ENCODE measurements around the gene SMC5. TPM values are rescaled to one million over a fixed set of nuclear protein-coding genes. Genes with fewer than 3 reads are reported as not detected.

Gene SMC5
- total RNA-seq, 4 donors from 2014 or later = 20.2 to 86.1 (median 24.0) TPM

- WGBS, 2 donors (ENCODE audit: low coverage in 1 of 2) = 91 to 92% methylated on average over 4 to 7 of the region's 7 CpGs
- no peaks in the 10 kb centered on the region for H3K27me3 ChIP-seq
These were observed 104.2 kb downstream of the SMC5 start for GRCh38 chr9:70362952-70363351.

GRCh38 chr9:70363760-70364159, 105.0 kb downstream of the SMC5 start:
- H3K36me3 ChIP-seq = no peaks in the 10 kb centered on the region
- H3K27me3 ChIP-seq = no peaks in the 10 kb centered on the region
- H3K9me3 ChIP-seq = no peaks in the 10 kb centered on the region
- in situ Hi-C loops (cut with MboI; ENCODE audit: low pct_ligation_motif_present in 1 of 4, low pct_unique_long_range_greater_than_20kb in 1 of 4, low sequenced_read_pairs in 3 of 4) = loop anchor here in 1 of 4 donors (25.0 kb wide), 1 partner anchor 124 kb away; no protein-coding TSS in a partner anchor
- H3K27ac ChIP-seq = no peak overlapping the region
- H3K4me1 ChIP-seq = no peaks in the 10 kb centered on the region
- TF ChIP-seq POLR2A (IDR thresholded peaks at IDR 0.05) (no peak), CTCF (IDR thresholded peaks at IDR 0.05) (no peak), EP300 (IDR thresholded peaks at IDR 0.05; ENCODE audit: low read depth) (no peak), POLR2AphosphoS5 (IDR thresholded peaks at IDR 0.05) (no peak)
- intact Hi-C loops (cut with DNase I; ENCODE audit: low total_unique reads) = no loop called here
- 97 to 98% methylated on average over 7 of the region's 7 CpGs for WGBS, 2 donors (ENCODE audit: low coverage in 1 of 2)
- DNase-seq = no peak
- H3K4me3 ChIP-seq = no peak overlapping the region

More at GRCh38 chr9:70362952-70363351, 104.2 kb downstream of the SMC5 start:
- intact Hi-C loops (cut with DNase I; ENCODE audit: low total_unique reads) (no loop called here), in situ Hi-C loops (cut with MboI; ENCODE audit: low pct_ligation_motif_present in 1 of 4, low pct_unique_long_range_greater_than_20kb in 1 of 4, low sequenced_read_pairs in 3 of 4) (loop anchor here in 1 of 4 donors (25.0 kb wide), 1 partner anchor 124 kb away; no protein-coding TSS in a partner anchor)
- H3K4me3 ChIP-seq = no peak overlapping the region
- H3K36me3 ChIP-seq = no peaks in the 10 kb centered on the region
- H3K4me1 ChIP-seq = no peaks in the 10 kb centered on the region
- H3K27ac ChIP-seq = no peak overlapping the region
- TF ChIP-seq POLR2A (IDR thresholded peaks at IDR 0.05) (no peak), CTCF (IDR thresholded peaks at IDR 0.05) (no peak), POLR2AphosphoS5 (IDR thresholded peaks at IDR 0.05) (no peak), EP300 (IDR thresholded peaks at IDR 0.05; ENCODE audit: low read depth) (no peak)
- DNase-seq = no peak
- H3K9me3 ChIP-seq = no peaks in the 10 kb centered on the region

DNA sequence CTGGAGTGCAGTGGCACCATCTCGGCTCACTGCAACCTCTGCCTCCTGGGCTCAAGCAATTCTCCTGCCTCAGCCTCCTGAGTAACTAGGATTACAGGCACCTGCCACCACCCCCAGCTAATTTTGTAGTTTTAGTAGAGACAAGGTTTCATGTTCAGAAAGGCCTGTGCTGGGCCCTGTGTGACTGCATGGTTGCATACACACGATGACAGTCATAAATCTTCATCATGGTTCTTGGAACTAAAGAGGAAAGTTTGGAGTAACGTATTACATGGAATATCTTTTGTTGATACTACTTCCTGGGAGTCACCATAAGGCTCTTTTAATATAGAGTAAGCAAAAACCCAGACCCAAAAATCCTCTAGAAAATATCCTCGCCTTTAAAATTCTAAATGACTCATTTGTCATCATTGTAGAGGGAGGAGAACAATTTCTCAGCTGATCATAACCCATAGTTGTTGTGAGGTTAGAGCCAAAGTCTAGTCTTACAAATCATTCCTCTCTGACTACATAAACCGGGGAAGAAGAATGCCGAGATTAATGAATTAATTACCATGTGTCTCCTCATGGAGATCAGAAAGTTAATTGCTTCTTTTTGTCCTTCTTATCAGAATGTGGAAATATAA, 108.6 kb downstream of the SMC5 start:
- WGBS, 2 donors (ENCODE audit: low coverage in 1 of 2) = 80 to 96% methylated on average over 5 to 6 of the region's 6 CpGs
- intact Hi-C loops (cut with DNase I; ENCODE audit: low total_unique reads) (no loop called here), in situ Hi-C loops (cut with MboI; ENCODE audit: low pct_ligation_motif_present in 1 of 4, low pct_unique_long_range_greater_than_20kb in 1 of 4, low sequenced_read_pairs in 3 of 4) (loop anchor here in 1 of 4 donors (25.0 kb wide), 1 partner anchor 120 kb away; no protein-coding TSS in a partner anchor)
- H3K27ac ChIP-seq = no peak overlapping the region
- no peaks in the 10 kb centered on the region for H3K27me3 ChIP-seq
- no peaks in the 10 kb centered on the region for H3K36me3 ChIP-seq
- TF ChIP-seq CTCF (IDR thresholded peaks at IDR 0.05) (no peak), POLR2A (IDR thresholded peaks at IDR 0.05) (no peak), POLR2AphosphoS5 (IDR thresholded peaks at IDR 0.05) (no peak), EP300 (IDR thresholded peaks at IDR 0.05; ENCODE audit: low read depth) (no peak)
- no peaks in the 10 kb centered on the region for H3K9me3 ChIP-seq
- no peak overlapping the region for H3K4me3 ChIP-seq
- H3K4me1 ChIP-seq = no peaks in the 10 kb centered on the region
- DNase-seq = no peak

DNA sequence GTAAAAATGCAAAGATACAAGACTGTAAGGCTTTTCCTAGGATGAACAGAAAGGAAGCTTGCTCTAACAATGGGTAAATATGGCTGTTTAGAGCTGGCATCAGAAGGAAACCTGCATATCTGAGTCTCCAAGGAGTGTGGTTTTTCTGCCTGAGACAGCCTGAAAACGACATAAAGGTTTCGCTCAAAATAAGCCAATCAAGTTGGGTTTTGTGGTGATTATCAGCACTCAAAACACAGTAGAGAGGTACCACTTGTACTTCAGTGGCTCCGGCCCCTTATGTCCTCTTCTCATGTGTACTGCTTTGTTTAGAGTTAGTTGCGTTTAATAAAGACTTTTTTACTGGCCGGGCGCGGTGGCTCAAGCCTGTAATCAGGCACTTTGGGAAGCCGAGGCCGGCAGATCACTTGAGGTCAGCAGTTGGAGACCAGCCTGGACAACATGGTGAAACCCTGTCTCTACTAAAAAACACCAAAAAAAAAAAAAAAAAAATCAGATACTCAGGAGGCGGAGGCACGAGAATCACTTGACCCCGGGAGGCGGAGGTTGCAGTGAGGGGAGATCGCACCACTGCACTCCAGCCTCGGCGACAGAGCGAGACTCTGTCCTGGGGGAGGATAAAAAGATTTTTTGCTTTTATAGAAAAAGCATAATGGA, 116.3 kb downstream of the SMC5 start:
- WGBS, 2 donors (ENCODE audit: low coverage in 1 of 2) = 80 to 88% methylated on average over 8 to 17 of the region's 17 CpGs
- H3K4me3 ChIP-seq = no peak overlapping the region
- in situ Hi-C loops (cut with MboI; ENCODE audit: low pct_ligation_motif_present in 1 of 4, low pct_unique_long_range_greater_than_20kb in 1 of 4, low sequenced_read_pairs in 3 of 4) (loop anchor here in 1 of 4 donors (25.0 kb wide), 1 partner anchor 112 kb away; no protein-coding TSS in a partner anchor), intact Hi-C loops (cut with DNase I; ENCODE audit: low total_unique reads) (no loop called here)
- H3K9me3 ChIP-seq = no peaks in the 10 kb centered on the region
- TF ChIP-seq CTCF (IDR thresholded peaks at IDR 0.05) = no peak
- no peak for TF ChIP-seq POLR2A (IDR thresholded peaks at IDR 0.05)
- no peak for TF ChIP-seq POLR2AphosphoS5 (IDR thresholded peaks at IDR 0.05)
- TF ChIP-seq EP300 (IDR thresholded peaks at IDR 0.05; ENCODE audit: low read depth) = no peak
- no peaks in the 10 kb centered on the region for H3K27me3 ChIP-seq
- no peak for DNase-seq
- H3K4me1 ChIP-seq = peaks cover 0 to 5% (median 0%) of the 10 kb centered on the region in 4 donors
- H3K27ac ChIP-seq = peak overlapping the region in 2 of 4 donors; percentile 16 to 20
- H3K36me3 ChIP-seq = no peaks in the 10 kb centered on the region

Measured in transverse colon (tissue), 4 donors.